Measurements from ENCODE around the gene KLHL14.

The KLHL14 gene

GRCh38 chr18:32624182-32624723, 148.6 kb downstream of the KLHL14 start:
- H3K27me3 ChIP-seq (ENCODE audit: control insufficient read depth, insufficient read depth, low read length): no peaks in the 10 kb centered on the region
- H3K4me3 ChIP-seq (ENCODE audit: low read depth, low read length): no peak overlapping the region
- no peaks in the 10 kb centered on the region for H3K36me3 ChIP-seq (ENCODE audit: control insufficient read depth, insufficient read depth, low read length)
- H3K9ac ChIP-seq (ENCODE audit: low read depth, low read length): no peak overlapping the region
- no peaks in the 10 kb centered on the region for H3K9me3 ChIP-seq (ENCODE audit: control insufficient read depth, insufficient read depth, low read length)
- no peaks in the 10 kb centered on the region for H3K4me1 ChIP-seq (ENCODE audit: control insufficient read depth, insufficient read depth, low read length)

GRCh38 chr18:32623563-32623962, 149.3 kb downstream of the KLHL14 start:
- H3K9me3 ChIP-seq (ENCODE audit: control insufficient read depth, insufficient read depth, low read length): no peaks in the 10 kb centered on the region
- H3K4me1 ChIP-seq (ENCODE audit: control insufficient read depth, insufficient read depth, low read length): peaks cover 2% of the 10 kb centered on the region
- no peak overlapping the region for H3K9ac ChIP-seq (ENCODE audit: low read depth, low read length)
- no peak overlapping the region for H3K4me3 ChIP-seq (ENCODE audit: low read depth, low read length)
- no peaks in the 10 kb centered on the region for H3K36me3 ChIP-seq (ENCODE audit: control insufficient read depth, insufficient read depth, low read length)
- H3K27me3 ChIP-seq (ENCODE audit: control insufficient read depth, insufficient read depth, low read length): no peaks in the 10 kb centered on the region
